Peyer's patch (tissue), 4 donors: ENCODE measurements around the gene HLA-DOA.

Experiments used
- CTCF ChIP-seq, 6 experiments: fragments of 450-650 bp in 4 of 6; fragments of 200-600 bp in 2 of 6; sonication (generic) in 1 of 6; IDR thresholded peaks; one replicate each; pipeline ENCODE4 v1.5.1; 2017 to 2019; ENCODE audit warnings: antibody characterized with exemption in 6 of 6, mild to moderate bottlenecking in 3 of 6, moderate library complexity in 1 of 6
- POLR2A ChIP-seq, 2 donors: fragments of 450-650 bp; IDR thresholded peaks; one replicate each; pipeline ENCODE4 v1.5.1; 2017; ENCODE audit warnings: antibody characterized with exemption in 2 of 2, mild to moderate bottlenecking in 2 of 2, moderate library complexity in 2 of 2

GRCh38 chr6:33029328-33030184 lies 20.2 kb upstream of the HLA-DOA start:
- TF ChIP-seq CTCF (IDR thresholded peaks at IDR 0.05) (no peak), POLR2A (IDR thresholded peaks at IDR 0.05) (peak in 1 of 2 donors; percentile 12)
